ENCODE measurements around the gene RPL10. TPM values are rescaled to one million over a fixed set of nuclear protein-coding genes. Genes with fewer than 3 reads are reported as not detected.

Gene RPL10
- total RNA-seq, 4 donors from 2014 or later: 2,150 to 7,554 (median 4,519) TPM

DNA sequence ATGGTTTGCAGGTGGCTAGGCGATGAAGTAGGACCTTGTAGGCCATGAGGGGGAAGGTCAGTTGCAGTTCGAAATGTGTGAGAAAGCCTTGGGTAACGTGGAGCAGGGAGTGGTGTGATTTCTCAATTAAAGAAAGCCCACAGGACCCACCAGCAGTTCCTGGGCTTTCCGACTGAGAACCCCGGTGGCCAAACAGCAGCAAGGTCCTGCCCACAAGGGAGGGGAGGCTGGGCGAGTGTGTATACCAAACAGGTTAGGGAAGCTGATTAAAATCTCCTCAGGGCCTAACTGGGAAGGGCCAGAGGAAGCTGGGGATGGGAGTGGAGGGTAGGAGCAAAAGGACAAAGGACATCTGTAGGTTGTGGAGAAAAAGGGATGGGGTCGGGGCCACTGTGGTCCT lies 32.7 kb downstream of the RPL10 start:
- peak overlapping the region in 1 of 4 donors; percentile 26 for H3K27ac ChIP-seq (replicated peaks in 1 of 4)
- no peak for DNase-seq (ENCODE audit: extremely low spot score)
- WGBS: 68% methylated on average over 7 of the region's 7 CpGs

DNA sequence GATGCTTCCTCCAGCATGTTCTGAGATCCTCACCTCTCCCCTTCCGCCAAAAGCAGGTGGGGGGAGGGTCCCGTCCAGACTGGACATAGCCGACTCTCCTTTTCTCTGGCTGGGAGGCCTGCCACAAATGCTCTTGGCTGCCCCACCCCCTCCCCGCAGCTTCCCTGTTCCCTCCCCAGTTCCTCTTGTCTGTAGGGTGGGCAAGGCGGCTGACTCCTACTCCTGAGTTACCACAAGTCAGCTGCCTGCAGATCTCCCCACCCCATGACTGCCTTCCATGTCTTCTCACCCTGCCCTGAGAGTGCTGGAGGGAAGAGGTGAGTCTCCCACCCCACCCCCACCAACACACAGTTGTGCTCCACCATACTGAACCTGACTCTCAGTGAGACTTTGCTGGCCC lies 33.2 kb downstream of the RPL10 start:
- no peak for DNase-seq (ENCODE audit: extremely low spot score)
- 78% methylated on average over 5 of the region's 5 CpGs for WGBS
- TF ChIP-seq POLR2A (IDR thresholded peaks at IDR 0.05; ENCODE audit: low read depth): no peak
- TF ChIP-seq EP300 (IDR thresholded peaks at IDR 0.05): no peak
- no peak for TF ChIP-seq POLR2AphosphoS5 (IDR thresholded peaks at IDR 0.05)
- TF ChIP-seq, protein P1, sequence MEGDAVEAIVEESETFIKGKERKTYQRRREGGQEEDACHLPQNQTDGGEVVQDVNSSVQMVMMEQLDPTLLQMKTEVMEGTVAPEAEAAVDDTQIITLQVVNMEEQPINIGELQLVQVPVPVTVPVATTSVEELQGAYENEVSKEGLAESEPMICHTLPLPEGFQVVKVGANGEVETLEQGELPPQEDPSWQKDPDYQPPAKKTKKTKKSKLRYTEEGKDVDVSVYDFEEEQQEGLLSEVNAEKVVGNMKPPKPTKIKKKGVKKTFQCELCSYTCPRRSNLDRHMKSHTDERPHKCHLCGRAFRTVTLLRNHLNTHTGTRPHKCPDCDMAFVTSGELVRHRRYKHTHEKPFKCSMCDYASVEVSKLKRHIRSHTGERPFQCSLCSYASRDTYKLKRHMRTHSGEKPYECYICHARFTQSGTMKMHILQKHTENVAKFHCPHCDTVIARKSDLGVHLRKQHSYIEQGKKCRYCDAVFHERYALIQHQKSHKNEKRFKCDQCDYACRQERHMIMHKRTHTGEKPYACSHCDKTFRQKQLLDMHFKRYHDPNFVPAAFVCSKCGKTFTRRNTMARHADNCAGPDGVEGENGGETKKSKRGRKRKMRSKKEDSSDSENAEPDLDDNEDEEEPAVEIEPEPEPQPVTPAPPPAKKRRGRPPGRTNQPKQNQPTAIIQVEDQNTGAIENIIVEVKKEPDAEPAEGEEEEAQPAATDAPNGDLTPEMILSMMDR (IDR thresholded peaks at IDR 0.05): no peak
- Histone ChIP-seq H3K36me3 (peaks cover 0 to 46% (median 39%) of the 10 kb centered on the region in 4 donors), H3K4me3 (no peak overlapping the region), H3K27ac (replicated peaks in 1 of 4) (no peak overlapping the region), H3K9me3 (no peaks in the 10 kb centered on the region), H3K4me1 (peaks cover 8 to 37% (median 34%) of the 10 kb centered on the region in 4 donors), H3K27me3 (no peaks in the 10 kb centered on the region)
- intact Hi-C loops (cut with DNase I): no loop called here

More for the DNA sequence above, 32.7 kb downstream of the RPL10 start:
- H3K36me3 ChIP-seq: peaks cover 0 to 46% (median 39%) of the 10 kb centered on the region in 4 donors
- no peaks in the 10 kb centered on the region for H3K27me3 ChIP-seq
- TF ChIP-seq, protein P1 (IDR thresholded peaks at IDR 0.05): no peak
- no peak for TF ChIP-seq EP300 (IDR thresholded peaks at IDR 0.05)
- TF ChIP-seq POLR2AphosphoS5 (IDR thresholded peaks at IDR 0.05): no peak
- TF ChIP-seq POLR2A (IDR thresholded peaks at IDR 0.05; ENCODE audit: low read depth): no peak
- H3K4me1 ChIP-seq: peaks cover 5 to 34% (median 33%) of the 10 kb centered on the region in 4 donors
- H3K4me3 ChIP-seq: no peak overlapping the region
- no peaks in the 10 kb centered on the region for H3K9me3 ChIP-seq
- intact Hi-C loops (cut with DNase I): no loop called here

GRCh38 chrX:154432210-154432609 lies 34.0 kb downstream of the RPL10 start:
- H3K4me1 ChIP-seq: peaks cover 9 to 34% (median 30%) of the 10 kb centered on the region in 4 donors
- intact Hi-C loops (cut with DNase I): no loop called here
- no peak for TF ChIP-seq POLR2AphosphoS5 (IDR thresholded peaks at IDR 0.05)
- no peak for TF ChIP-seq POLR2A (IDR thresholded peaks at IDR 0.05; ENCODE audit: low read depth)
- TF ChIP-seq, protein P1 (IDR thresholded peaks at IDR 0.05): no peak
- no peak for TF ChIP-seq EP300 (IDR thresholded peaks at IDR 0.05)
- no peak overlapping the region for H3K27ac ChIP-seq (replicated peaks in 1 of 4)
- no CpG with 5 or more reads among the region's 8 CpGs for WGBS
- H3K36me3 ChIP-seq: peaks cover 0 to 46% (median 39%) of the 10 kb centered on the region in 4 donors
- no peak for DNase-seq (ENCODE audit: extremely low spot score)
- H3K4me3 ChIP-seq: no peak overlapping the region
- H3K9me3 ChIP-seq: no peaks in the 10 kb centered on the region
- H3K27me3 ChIP-seq: no peaks in the 10 kb centered on the region

- H3K4me3 ChIP-seq: no peak overlapping the region
- intact Hi-C loops (cut with DNase I): no loop called here
- no peak for DNase-seq (ENCODE audit: extremely low spot score)
- no peaks in the 10 kb centered on the region for H3K27me3 ChIP-seq
- H3K36me3 ChIP-seq: peaks cover 0 to 46% (median 39%) of the 10 kb centered on the region in 4 donors
- H3K9me3 ChIP-seq: no peaks in the 10 kb centered on the region
- WGBS: 88% methylated on average over 6 of the region's 7 CpGs
- H3K4me1 ChIP-seq: peaks cover 11 to 36% (median 30%) of the 10 kb centered on the region in 4 donors
- no peak for TF ChIP-seq EP300 (IDR thresholded peaks at IDR 0.05)
- no peak for TF ChIP-seq POLR2AphosphoS5 (IDR thresholded peaks at IDR 0.05)
- TF ChIP-seq, protein P1 (IDR thresholded peaks at IDR 0.05): no peak
- TF ChIP-seq POLR2A (IDR thresholded peaks at IDR 0.05; ENCODE audit: low read depth): no peak
- no peak overlapping the region for H3K27ac ChIP-seq (replicated peaks in 1 of 4)
These were observed 35.4 kb downstream of the RPL10 start for GRCh38 chrX:154433605-154434004.
